ENCODE measurements around the gene FBXW10B. TPM values are rescaled to one million over a fixed set of nuclear protein-coding genes. Genes with fewer than 3 reads are reported as not detected.
A peak's percentile ranks its signal among the peaks of the same experiment; 100 is the strongest.

FBXW10B gene
- total RNA-seq, 1 experiment from 2014 or later: not detected

DNA sequence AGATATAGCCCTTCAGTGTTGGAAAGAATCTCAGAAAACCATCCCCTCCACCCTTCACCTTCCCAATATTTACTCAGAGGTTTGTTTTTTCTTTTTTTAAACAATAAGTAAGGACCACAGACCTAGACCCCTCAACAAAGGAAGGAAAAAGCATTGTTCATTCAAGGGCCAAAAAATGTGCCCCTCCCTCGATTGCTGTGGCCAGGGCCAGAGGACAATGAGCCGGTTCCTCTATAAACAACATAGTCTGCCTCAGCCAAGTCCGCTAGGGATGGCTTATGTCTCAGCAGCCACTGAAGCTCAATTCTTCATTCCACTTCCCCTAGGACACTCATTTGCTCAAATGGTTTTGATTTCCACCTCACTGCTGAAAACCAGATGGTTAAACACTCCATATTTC, 40.6 kb upstream of the FBXW10B start:
- Histone ChIP-seq H3K23me2 (ENCODE audit: insufficient read length, low read depth, low read length, poor library complexity, severe bottlenecking) (no peaks in the 10 kb centered on the region), H3K4me1 (ENCODE audit: insufficient read depth, low read length) (no peaks in the 10 kb centered on the region), H3K27ac (ENCODE audit: insufficient read length, low read depth, low read length) (no peak overlapping the region), H4K20me1 (ENCODE audit: control insufficient read depth, insufficient read depth, insufficient read length) (no peaks in the 10 kb centered on the region), H2BK15ac (ENCODE audit: low read depth, low read length) (no peak overlapping the region), H3K56ac (ENCODE audit: insufficient read length, low read depth, low read length) (no peak overlapping the region), H3K4me2 (ENCODE audit: insufficient read depth, insufficient read length, low read length) (no peak overlapping the region), H3K27me3 (ENCODE audit: insufficient read depth, low read length) (no peaks in the 10 kb centered on the region), H3K23ac (ENCODE audit: insufficient read length, low read depth, low read length) (no peak overlapping the region), H3K9ac (ENCODE audit: extremely low read depth, insufficient read length, low read length) (no peak overlapping the region), H2BK120ac (ENCODE audit: low read depth, low read length, poor library complexity, severe bottlenecking) (no peak overlapping the region), H4K91ac (ENCODE audit: insufficient read length, low read depth, low read length) (no peak overlapping the region), H3K9me3 (ENCODE audit: control insufficient read depth, low read depth, low read length) (no peaks in the 10 kb centered on the region), H3K14ac (ENCODE audit: insufficient read depth, low read length) (no peak overlapping the region), H2BK20ac (ENCODE audit: low read depth, low read length, poor library complexity, severe bottlenecking) (no peak overlapping the region), H2AFZ (ENCODE audit: low read length) (no peak overlapping the region), H4K5ac (ENCODE audit: insufficient read length, low read depth, low read length) (no peak overlapping the region), H3K79me1 (ENCODE audit: insufficient read depth, low read depth, low read length, poor library complexity, severe bottlenecking) (no peaks in the 10 kb centered on the region), H3K4ac (ENCODE audit: low read depth, low read length) (no peak overlapping the region), H3K18ac (ENCODE audit: insufficient read length, low read depth, low read length) (no peak overlapping the region), H2BK5ac (ENCODE audit: insufficient read length, low read length) (no peak overlapping the region), H3T11ph (ENCODE audit: low read length) (no peak overlapping the region), H3K79me2 (ENCODE audit: insufficient read depth, low read length) (no peaks in the 10 kb centered on the region), H2AK5ac (ENCODE audit: insufficient read length, low read length) (no peak overlapping the region), H2BK12ac (ENCODE audit: insufficient read length, low read depth, low read length) (no peak overlapping the region), H4K8ac (replicated peaks; ENCODE audit: insufficient read length, low read depth, low read length) (no peak overlapping the region)
- WGBS (ENCODE audit: extremely low coverage, insufficient read length, low lambda C conversion rate): no CpG with 5 or more reads among the region's 3 CpGs
- Mint-ChIP-seq H3K4me1 (peaks cover 10 to 19% of the 10 kb centered on the region in 2 experiments), H3K4me3 (no peak overlapping the region), H3K27me3 (ENCODE audit: low read depth) (no peaks in the 10 kb centered on the region), H3K36me3 (ENCODE audit: insufficient read depth in 1 of 3, low read depth in 3 of 3) (peaks cover 10 to 40% (median 30%) of the 10 kb centered on the region in 3 experiments; a peak in 6 of 7 replicates), H3K9me3 (no peaks in the 10 kb centered on the region), H3K27ac (peak overlapping the region in 2 of 3 experiments; percentile 9 to 41; a peak in 1 of 7 replicates)
- DNase-seq: no peak
- TF ChIP-seq, protein P1, sequence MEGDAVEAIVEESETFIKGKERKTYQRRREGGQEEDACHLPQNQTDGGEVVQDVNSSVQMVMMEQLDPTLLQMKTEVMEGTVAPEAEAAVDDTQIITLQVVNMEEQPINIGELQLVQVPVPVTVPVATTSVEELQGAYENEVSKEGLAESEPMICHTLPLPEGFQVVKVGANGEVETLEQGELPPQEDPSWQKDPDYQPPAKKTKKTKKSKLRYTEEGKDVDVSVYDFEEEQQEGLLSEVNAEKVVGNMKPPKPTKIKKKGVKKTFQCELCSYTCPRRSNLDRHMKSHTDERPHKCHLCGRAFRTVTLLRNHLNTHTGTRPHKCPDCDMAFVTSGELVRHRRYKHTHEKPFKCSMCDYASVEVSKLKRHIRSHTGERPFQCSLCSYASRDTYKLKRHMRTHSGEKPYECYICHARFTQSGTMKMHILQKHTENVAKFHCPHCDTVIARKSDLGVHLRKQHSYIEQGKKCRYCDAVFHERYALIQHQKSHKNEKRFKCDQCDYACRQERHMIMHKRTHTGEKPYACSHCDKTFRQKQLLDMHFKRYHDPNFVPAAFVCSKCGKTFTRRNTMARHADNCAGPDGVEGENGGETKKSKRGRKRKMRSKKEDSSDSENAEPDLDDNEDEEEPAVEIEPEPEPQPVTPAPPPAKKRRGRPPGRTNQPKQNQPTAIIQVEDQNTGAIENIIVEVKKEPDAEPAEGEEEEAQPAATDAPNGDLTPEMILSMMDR (conservative IDR thresholded peaks at IDR 0.05): no peak
